DMS153 treated with DMSO at 0.1 percent for 48 hours (cell line): Measurements from ENCODE around the gene LRRC58.
"Not testable (repeated sequence)": the region's sequence is repeated elsewhere in the genome, so short reads cannot be mapped to it uniquely, and the experiment has no call there.

ENCODE experiments used
- DNase-seq: peaks from one replicate; lab custom pipeline; 2025; ENCODE audit not compliant: unreplicated experiment; lab: John Stamatoyannopoulos, UW

The LRRC58 gene

GRCh38 chr3:120348991-120349854, at the start of gene LRRC58:
LRRC58 (minus strand) TSS chr3:120349354; CDS start chr3:120349243, 111 bp downstream.
- DNase-seq, result peak; percentile 70

- DNase-seq, result no peak
Measured at GRCh38 chr3:120396469-120396868, 47.3 kb upstream of the LRRC58 start.

GRCh38 chr3:120394347-120394746, 45.2 kb upstream of the LRRC58 start:
- DNase-seq, result no peak

GRCh38 chr3:120393761-120394160, 44.6 kb upstream of the LRRC58 start:
- DNase-seq, result no peak

- DNase-seq, result no peak
Measured at GRCh38 chr3:120393243-120393642, 44.1 kb upstream of the LRRC58 start.

- DNase-seq, result no peak
Measured at GRCh38 chr3:120382941-120383447, 33.8 kb upstream of the LRRC58 start.

- no peak for DNase-seq
Measured at GRCh38 chr3:120381503-120381902, 32.3 kb upstream of the LRRC58 start.

- not testable (repeated sequence) for DNase-seq
Measured at GRCh38 chr3:120377948-120378347, 28.8 kb upstream of the LRRC58 start.

GRCh38 chr3:120370463-120370862, 21.3 kb upstream of the LRRC58 start:
- DNase-seq, result no peak

GRCh38 chr3:120369037-120369467, 19.9 kb upstream of the LRRC58 start:
- no peak for DNase-seq

GRCh38 chr3:120368172-120368571, 19.0 kb upstream of the LRRC58 start:
- DNase-seq, result no peak

- no peak for DNase-seq
Measured at GRCh38 chr3:120364821-120365220, 15.7 kb upstream of the LRRC58 start.

GRCh38 chr3:120364101-120364500, 14.9 kb upstream of the LRRC58 start:
- no peak for DNase-seq

GRCh38 chr3:120357807-120358206, 8.7 kb upstream of the LRRC58 start:
- DNase-seq, result no peak

- no peak for DNase-seq
Measured at GRCh38 chr3:120355486-120355885, 6.3 kb upstream of the LRRC58 start.

- DNase-seq, result no peak
Measured at GRCh38 chr3:120353463-120353862, 4.3 kb upstream of the LRRC58 start.

- no peak for DNase-seq
Measured at GRCh38 chr3:120352017-120352416, 2.9 kb upstream of the LRRC58 start.

GRCh38 chr3:120350401-120350941, 1.3 kb upstream of the LRRC58 start:
- DNase-seq, result no peak

- DNase-seq, result no peak
Measured at GRCh38 chr3:120349855-120350125, 636 bp upstream of the LRRC58 start.

- no peak for DNase-seq
Measured at GRCh38 chr3:120348065-120348990, 826 bp downstream of the LRRC58 start.

- DNase-seq, result no peak
Measured at GRCh38 chr3:120344349-120344748, 4.8 kb downstream of the LRRC58 start.
